HEK293 (cell line): ENCODE data around the gene RPGR.

Experiments used
- MYNN ChIP-seq: fragments of 450-650 bp; formaldehyde crosslinking; IDR thresholded peaks from 2 replicates; pipeline ENCODE4 v1.5.1; 2016; ENCODE audit warnings: missing biosample characterization, missing genetic modification characterization, borderline replicate concordance
- ZNF121 ChIP-seq: fragments of 450-650 bp; formaldehyde crosslinking; IDR thresholded peaks from 2 replicates; pipeline ENCODE4 v1.5.1; 2016; ENCODE audit warnings: missing biosample characterization, missing genetic modification characterization
- ZNF558 ChIP-seq: fragments of 450-650 bp; formaldehyde crosslinking; IDR thresholded peaks from 2 replicates; pipeline ENCODE4 v1.5.1; 2016; ENCODE audit warnings: missing biosample characterization, missing genetic modification characterization
- TF ChIP-seq, protein P1 (sequence below): fragments of 450-650 bp; formaldehyde crosslinking; IDR thresholded peaks from 2 replicates; pipeline ENCODE4 v1.5.1; 2016; ENCODE audit warnings: missing biosample characterization, missing genetic modification characterization

DNA sequence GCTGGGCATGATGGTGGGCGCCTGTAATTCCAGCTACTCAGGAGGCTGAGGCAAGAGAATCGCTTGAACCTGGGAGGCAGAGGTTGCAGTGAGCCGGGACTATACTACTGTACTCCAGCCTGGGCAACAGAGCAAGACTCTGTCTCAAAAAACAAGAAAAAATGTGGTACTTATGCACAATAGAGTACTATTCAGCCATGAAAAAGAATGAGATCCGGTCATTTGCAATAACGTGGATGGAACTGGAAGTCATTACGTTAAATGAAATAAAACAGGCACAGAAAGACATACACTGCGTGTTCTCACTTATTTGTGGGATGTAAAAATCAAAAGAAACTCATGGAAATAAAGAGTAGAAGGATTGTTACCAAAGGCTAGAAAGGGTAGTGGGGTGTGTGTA, 12.1 kb downstream of the RPGR start:
- TF ChIP-seq, protein P1, sequence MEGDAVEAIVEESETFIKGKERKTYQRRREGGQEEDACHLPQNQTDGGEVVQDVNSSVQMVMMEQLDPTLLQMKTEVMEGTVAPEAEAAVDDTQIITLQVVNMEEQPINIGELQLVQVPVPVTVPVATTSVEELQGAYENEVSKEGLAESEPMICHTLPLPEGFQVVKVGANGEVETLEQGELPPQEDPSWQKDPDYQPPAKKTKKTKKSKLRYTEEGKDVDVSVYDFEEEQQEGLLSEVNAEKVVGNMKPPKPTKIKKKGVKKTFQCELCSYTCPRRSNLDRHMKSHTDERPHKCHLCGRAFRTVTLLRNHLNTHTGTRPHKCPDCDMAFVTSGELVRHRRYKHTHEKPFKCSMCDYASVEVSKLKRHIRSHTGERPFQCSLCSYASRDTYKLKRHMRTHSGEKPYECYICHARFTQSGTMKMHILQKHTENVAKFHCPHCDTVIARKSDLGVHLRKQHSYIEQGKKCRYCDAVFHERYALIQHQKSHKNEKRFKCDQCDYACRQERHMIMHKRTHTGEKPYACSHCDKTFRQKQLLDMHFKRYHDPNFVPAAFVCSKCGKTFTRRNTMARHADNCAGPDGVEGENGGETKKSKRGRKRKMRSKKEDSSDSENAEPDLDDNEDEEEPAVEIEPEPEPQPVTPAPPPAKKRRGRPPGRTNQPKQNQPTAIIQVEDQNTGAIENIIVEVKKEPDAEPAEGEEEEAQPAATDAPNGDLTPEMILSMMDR (tag by site-specific recombination): no peak
- no peak for TF ChIP-seq ZNF558 (tag by site-specific recombination)
- no peak for TF ChIP-seq ZNF121 (tag by site-specific recombination)
- no peak for TF ChIP-seq MYNN (tag by site-specific recombination)
